Bronchial epithelial cell (primary cell): ENCODE measurements around the gene GPR12. TPM values are rescaled to one million over a fixed set of nuclear protein-coding genes. Genes with fewer than 3 reads are reported as not detected.
A peak's percentile ranks its signal among the peaks of the same experiment; 100 is the strongest.

Experiments
- DNase-seq: peaks from one replicate; pipeline ENCODE4 v3.0.0-alpha.2; 2010; ENCODE audit warnings: low read depth
- FAIRE-seq: peaks from 2 replicates; lab custom pipeline; 2011; peaks lifted over from hg19 to GRCh38; lab: Jason Lieb, UNC
- H3K27me3 ChIP-seq: 2 replicates; pipeline ENCODE4 v1.5.1; 2011; ENCODE audit warnings: low read length; ENCODE audit not compliant: control insufficient read depth, insufficient read depth
- H3K36me3 ChIP-seq: 2 replicates; pipeline ENCODE4 v1.5.1; 2011; ENCODE audit warnings: low read length; ENCODE audit not compliant: control insufficient read depth, insufficient read depth
- H3K4me3 ChIP-seq: 2 replicates; pipeline ENCODE4 v1.5.1; 2011; ENCODE audit warnings: mild to moderate bottlenecking, low read depth, low read length, control low read depth
- CTCF ChIP-seq: IDR thresholded peaks from 2 replicates; pipeline ENCODE4 v1.5.1; 2011; ENCODE audit warnings: mild to moderate bottlenecking, moderate library complexity, low read length, control low read depth, inconsistent platforms; ENCODE audit not compliant: insufficient read depth, severe bottlenecking
- total RNA-seq: library from RNA; depleted of rRNA; stranded (reverse); fragments of >200 nt; gene quantifications from 2 replicates; pipeline ENCODE4 v1.2.1, GENCODE V29; 2014

Gene GPR12, protein sequence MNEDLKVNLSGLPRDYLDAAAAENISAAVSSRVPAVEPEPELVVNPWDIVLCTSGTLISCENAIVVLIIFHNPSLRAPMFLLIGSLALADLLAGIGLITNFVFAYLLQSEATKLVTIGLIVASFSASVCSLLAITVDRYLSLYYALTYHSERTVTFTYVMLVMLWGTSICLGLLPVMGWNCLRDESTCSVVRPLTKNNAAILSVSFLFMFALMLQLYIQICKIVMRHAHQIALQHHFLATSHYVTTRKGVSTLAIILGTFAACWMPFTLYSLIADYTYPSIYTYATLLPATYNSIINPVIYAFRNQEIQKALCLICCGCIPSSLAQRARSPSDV
- not detected in 2 replicates for total RNA-seq

- no peak for DNase-seq
- no peak for FAIRE-seq
- TF ChIP-seq CTCF, result no peak
- H3K36me3 ChIP-seq, result no peaks in the 10 kb centered on the region
- H3K4me3 ChIP-seq, result no peak within 1 kb of the TSS
- H3K27me3 ChIP-seq, result peaks cover 29% of the 10 kb centered on the region
Observed at GRCh38 chr13:26759907-26760831, at the start of gene GPR12. Gene GPR12, minus strand, starts transcription at chr13:26760786. Its CDS starts 959 bp downstream, at chr13:26759827.

- H3K27me3 ChIP-seq, result no peaks in the 10 kb centered on the region
- H3K4me3 ChIP-seq, result no peak overlapping the region
- DNase-seq (no peak), FAIRE-seq (no peak)
- H3K36me3 ChIP-seq, result no peaks in the 10 kb centered on the region
- no peak for TF ChIP-seq CTCF
Observed at GRCh38 chr13:26810095-26810494, 49.5 kb upstream of the GPR12 start.

- FAIRE-seq (no peak), DNase-seq (peak; percentile 53)
- no peak for TF ChIP-seq CTCF
- Histone ChIP-seq H3K27me3 (no peaks in the 10 kb centered on the region), H3K4me3 (no peak overlapping the region), H3K36me3 (no peaks in the 10 kb centered on the region)
Observed at GRCh38 chr13:26806891-26807290, 46.3 kb upstream of the GPR12 start.

- H3K4me3 ChIP-seq, result no peak overlapping the region
- H3K27me3 ChIP-seq, result no peaks in the 10 kb centered on the region
- no peak for TF ChIP-seq CTCF
- H3K36me3 ChIP-seq, result no peaks in the 10 kb centered on the region
- FAIRE-seq, result no peak
- DNase-seq, result no peak
Observed at GRCh38 chr13:26787961-26788360, 27.4 kb upstream of the GPR12 start.

- H3K4me3 ChIP-seq, result no peak overlapping the region
- no peak for TF ChIP-seq CTCF
- no peaks in the 10 kb centered on the region for H3K36me3 ChIP-seq
- FAIRE-seq (no peak), DNase-seq (no peak)
- no peaks in the 10 kb centered on the region for H3K27me3 ChIP-seq
Observed at GRCh38 chr13:26786651-26787295, 26.2 kb upstream of the GPR12 start.
